SK-N-SH (cell line): ENCODE results near the gene CASZ1.

Source experiments
- CHD2 ChIP-seq: fragments of 150-350 bp; IDR thresholded peaks from 2 replicates; pipeline ENCODE4 v1.6.1; 2018; ENCODE audit warnings: low read length; ENCODE audit not compliant: partially characterized antibody
- CTCF ChIP-seq: fragments of 200-600 bp; sonication (generic); IDR thresholded peaks from 2 replicates; pipeline ENCODE4 v1.6.1; 2017; ENCODE audit warnings: antibody characterized with exemption, mild to moderate bottlenecking, moderate library complexity
- EZH2phosphoT487 ChIP-seq: fragments of 200-600 bp; sonication (generic); IDR thresholded peaks from 2 replicates; pipeline ENCODE4 v1.6.1; 2017; ENCODE audit warnings: low read depth, mixed run types, mild to moderate bottlenecking, antibody characterized with exemption, moderate library complexity, borderline replicate concordance
- FOXJ3 ChIP-seq: sonication (generic); formaldehyde crosslinking; IDR thresholded peaks from 2 replicates; pipeline ENCODE4 v1.5.1; 2020; ENCODE audit warnings: mild to moderate bottlenecking, missing genetic modification reagents
- IRF3 ChIP-seq: fragments of 150-350 bp; IDR thresholded peaks from 2 replicates; pipeline ENCODE4 v1.6.1; 2016; ENCODE audit warnings: mild to moderate bottlenecking, low read depth, low read length
- JUND ChIP-seq: IDR thresholded peaks from 2 replicates; pipeline ENCODE4 v1.4.0; 2012
- POLR2AphosphoS5 ChIP-seq: IDR thresholded peaks from 2 replicates; pipeline ENCODE4 v1.6.1; 2012; ENCODE audit warnings: low read depth, low read length
- REST ChIP-seq: IDR thresholded peaks from 2 replicates; pipeline ENCODE4 v1.6.1; 2012; ENCODE audit warnings: mild to moderate bottlenecking, low read depth, low read length, moderate library complexity
- RFX5 ChIP-seq: IDR thresholded peaks from 2 replicates; pipeline ENCODE4 v1.6.1; 2012; ENCODE audit warnings: mild to moderate bottlenecking, improper control_type of control experiment, low read length
- USF2 ChIP-seq: fragments of 150-350 bp; IDR thresholded peaks from 2 replicates; pipeline ENCODE4 v1.6.1; 2017; ENCODE audit warnings: antibody characterized with exemption, low read length, low read depth, borderline replicate concordance
- ZBTB33 ChIP-seq: IDR thresholded peaks from 2 replicates; pipeline ENCODE4 v1.4.0; 2012; ENCODE audit warnings: low read depth, borderline replicate concordance

- TF ChIP-seq CTCF (no peak), POLR2AphosphoS5 (no peak), USF2 (no peak), CHD2 (no peak), ZBTB33 (no peak), RFX5 (no peak), EZH2phosphoT487 (no peak), REST (no peak), FOXJ3 (CRISPR knock-in tag) (no peak), JUND (no peak), IRF3 (no peak)
Observed at GRCh38 chr1:10744029-10744428, 52.4 kb downstream of the CASZ1 start.
